ENCODE data around the gene ZNF700. TPM values are rescaled to one million over a fixed set of nuclear protein-coding genes. Genes with fewer than 3 reads are reported as not detected.

ZNF700 gene
- total and polyA plus RNA-seq, 2 donors (not counting 3 experiments of a cell fraction or from before 2014, with no cell fraction given), result 2.3 to 7.9 TPM

- intact Hi-C loops (cut with micrococcal nuclease) (loop anchor here (10.0 kb wide), 1 partner anchor 388 kb away; the partner anchor contains the start of gene ZNF627), dilution Hi-C loops (cut with MboI; ENCODE audit: extremely low pct_ligation_motif_present, low sequenced_read_pairs) (no loop called here)
- Histone ChIP-seq H3K4me1 (ENCODE audit: control insufficient read depth, extremely low read depth, insufficient read depth, low read length) (peaks cover 2% of the 10 kb centered on the region), H3K9me1 (replicated peaks; ENCODE audit: control insufficient read depth, extremely low read depth, insufficient read depth, low read length) (no peaks in the 10 kb centered on the region), H3K4me3 (replicated peaks in 1 of 3; ENCODE audit: insufficient read depth in 1 of 3, low read depth in 1 of 3, low read length in 3 of 3) (no peak overlapping the region), H3K27ac (ENCODE audit: insufficient read depth, low read depth, low read length) (no peak overlapping the region), H3K27me3 (ENCODE audit: control insufficient read depth in 2 of 2, insufficient read depth in 2 of 2, low read length in 2 of 2) (no peaks in the 10 kb centered on the region), H3K4me2 (ENCODE audit: insufficient read depth, low read length) (no peak overlapping the region), H3K9ac (replicated peaks; ENCODE audit: extremely low read depth, insufficient read depth, low read length) (no peak overlapping the region), H3K9me3 (replicated peaks; ENCODE audit: control insufficient read depth, insufficient read depth, low read length) (peaks cover 28% of the 10 kb centered on the region), H3K79me2 (ENCODE audit: control insufficient read depth, insufficient read depth, low read length) (no peaks in the 10 kb centered on the region), H4K20me1 (replicated peaks; ENCODE audit: control insufficient read depth, extremely low read depth, insufficient read depth, low read length) (no peaks in the 10 kb centered on the region), H2AFZ (ENCODE audit: low read depth, low read length) (no peak overlapping the region), H3K36me3 (ENCODE audit: control insufficient read depth in 2 of 2, extremely low read depth in 1 of 2, insufficient read depth in 2 of 2, low read length in 2 of 2) (no peaks in the 10 kb centered on the region)
- no TSS peak for BruUV-seq (replicated peaks)
- TF ChIP-seq MYC (IDR thresholded peaks at IDR 0.05; ENCODE audit: low read depth, low read length) (no peak), POLR2A (IDR thresholded peaks at IDR 0.05; ENCODE audit: low read depth, low read length) (no peak), MAX (IDR thresholded peaks at IDR 0.05; ENCODE audit: insufficient read depth, insufficient read length) (no peak), GATA2 (IDR thresholded peaks at IDR 0.05; ENCODE audit: insufficient read depth, insufficient read length, low read depth, low read length) (no peak)
- no peak for DNase-seq (ENCODE audit: low read depth, low spot score)
- FAIRE-seq, result no peak
- CTCF ChIA-PET, result no interaction called here
- POLR2A ChIA-PET, result no interaction called here
Measured at GRCh38 chr19:11982526-11982925, 57.6 kb downstream of the ZNF700 start.

GRCh38 chr19:11984986-11985385 is 60.1 kb downstream of the ZNF700 start:
- no peaks in the 10 kb centered on the region for H3K36me3 ChIP-seq (ENCODE audit: control insufficient read depth in 2 of 2, extremely low read depth in 1 of 2, insufficient read depth in 2 of 2, low read length in 2 of 2)

More at GRCh38 chr19:11984986-11985385, 60.1 kb downstream of the ZNF700 start:
- Histone ChIP-seq H2AFZ (ENCODE audit: low read depth, low read length) (no peak overlapping the region), H3K79me2 (ENCODE audit: control insufficient read depth, insufficient read depth, low read length) (no peaks in the 10 kb centered on the region), H3K27me3 (ENCODE audit: control insufficient read depth in 2 of 2, insufficient read depth in 2 of 2, low read length in 2 of 2) (no peaks in the 10 kb centered on the region), H3K9me1 (replicated peaks; ENCODE audit: control insufficient read depth, extremely low read depth, insufficient read depth, low read length) (no peaks in the 10 kb centered on the region), H3K9ac (replicated peaks; ENCODE audit: extremely low read depth, insufficient read depth, low read length) (no peak overlapping the region), H3K27ac (ENCODE audit: insufficient read depth, low read depth, low read length) (no peak overlapping the region), H3K4me1 (ENCODE audit: control insufficient read depth, extremely low read depth, insufficient read depth, low read length) (peaks cover 9% of the 10 kb centered on the region), H3K4me2 (ENCODE audit: insufficient read depth, low read length) (no peak overlapping the region), H4K20me1 (replicated peaks; ENCODE audit: control insufficient read depth, extremely low read depth, insufficient read depth, low read length) (no peaks in the 10 kb centered on the region), H3K4me3 (replicated peaks in 1 of 3; ENCODE audit: insufficient read depth in 1 of 3, low read depth in 1 of 3, low read length in 3 of 3) (no peak overlapping the region), H3K9me3 (replicated peaks; ENCODE audit: control insufficient read depth, insufficient read depth, low read length) (peaks cover 12% of the 10 kb centered on the region)
- no peak for FAIRE-seq
- dilution Hi-C loops (cut with MboI; ENCODE audit: extremely low pct_ligation_motif_present, low sequenced_read_pairs), result no loop called here
- BruUV-seq (replicated peaks), result no TSS peak
- POLR2A ChIA-PET, result no interaction called here
- intact Hi-C loops (cut with micrococcal nuclease), result loop anchor here (5.0 to 10.0 kb wide), 3 partner anchors 173 to 687 kb away; partner anchors contain the start of genes ZNF440 and ZNF627
- TF ChIP-seq MAX (IDR thresholded peaks at IDR 0.05; ENCODE audit: insufficient read depth, insufficient read length) (no peak), GATA2 (IDR thresholded peaks at IDR 0.05; ENCODE audit: insufficient read depth, insufficient read length, low read depth, low read length) (no peak), EZH2 (IDR thresholded peaks at IDR 0.05; ENCODE audit: borderline replicate concordance, low read depth, low read length, severe bottlenecking) (no peak), JUN (IDR thresholded peaks at IDR 0.05; ENCODE audit: borderline replicate concordance, insufficient read depth, insufficient read length, low read depth) (no peak), CTCF (IDR thresholded peaks at IDR 0.05; ENCODE audit: extremely low read depth in 1 of 2, insufficient read depth in 1 of 2, low read depth in 1 of 2, low read length in 2 of 2) (no peak), MYC (IDR thresholded peaks at IDR 0.05; ENCODE audit: low read depth, low read length) (no peak), POLR2A (IDR thresholded peaks at IDR 0.05; ENCODE audit: low read depth, low read length) (no peak), POLR2AphosphoS5 (IDR thresholded peaks at IDR 0.05; ENCODE audit: insufficient read depth, low read depth, low read length) (no peak), FOS (IDR thresholded peaks at IDR 0.05; ENCODE audit: borderline replicate concordance, insufficient read depth, low read length) (no peak)
- DNase-seq (ENCODE audit: low read depth, low spot score), result no peak
- CTCF ChIA-PET, result interaction anchor here (0.6 kb wide), 1 partner anchor 28 kb away, joined by 3 read pairs; no protein-coding TSS in a partner anchor

Data from endothelial cell of umbilical vein (primary cell).